Upper lobe of right lung (tissue), 1 donor: Measurements from ENCODE around the gene HTR5A. TPM values are rescaled to one million over a fixed set of nuclear protein-coding genes. Genes with fewer than 3 reads are reported as not detected.

Experiments used
- ATAC-seq: fragments of 200-7000 bp; cut with Tn5 transposase; one replicate; pipeline ENCODE4 v1.9.1; 2020; ENCODE audit warnings: mild to moderate bottlenecking, moderate library complexity
- DNase-seq: peaks from one replicate; pipeline ENCODE4 v3.0.0-alpha.2; 2020
- H3K27ac ChIP-seq: fragments of 200-600 bp; one replicate; pipeline ENCODE4 v1.8.0; 2022
- H3K27me3 ChIP-seq: fragments of 200-600 bp; one replicate; pipeline ENCODE4 v1.8.0; 2022; ENCODE audit warnings: mild to moderate bottlenecking
- H3K36me3 ChIP-seq: fragments of 200-600 bp; one replicate; pipeline ENCODE4 v1.8.0; 2022
- H3K4me1 ChIP-seq: fragments of 200-600 bp; one replicate; pipeline ENCODE4 v1.8.0; 2022
- H3K4me3 ChIP-seq: fragments of 200-600 bp; one replicate; pipeline ENCODE4 v1.8.0; 2022; ENCODE audit warnings: mild to moderate bottlenecking
- H3K9me3 ChIP-seq: fragments of 200-600 bp; one replicate; pipeline ENCODE4 v1.8.0; 2022
- CTCF ChIP-seq: fragments of 200-600 bp; IDR thresholded peaks from one replicate; pipeline ENCODE4 v1.8.0; 2022; ENCODE audit warnings: antibody characterized with exemption
- intact Hi-C: fragments of 100-400 bp; cut with DNase I; formaldehyde crosslinking; loops from one replicate; pipeline ENCODE4 v1.11.0; 2022
- total RNA-seq: library from RNA; stranded (reverse); fragmentation: NEBNext Ultra II Directional; extraction: Animal tissue kit (Norgen Biotek cat#: 25700); gene quantifications from one replicate; pipeline ENCODE4 v1.2.1, GENCODE V29; 2021
- donor health status: DM: no; HTN: yes; CAD: no; lungs with severe emphysema.

The HTR5A gene
- total RNA-seq, 1 donor from 2014 or later: not detected

GRCh38 chr7:155038335-155038734 is 31.8 kb upstream of the HTR5A start:
- intact Hi-C loops: no loop called here
- H3K27me3 ChIP-seq: no peaks in the 10 kb centered on the region
- H3K4me1 ChIP-seq: no peaks in the 10 kb centered on the region
- H3K27ac ChIP-seq: no peak overlapping the region
- no peak for DNase-seq
- no peak for TF ChIP-seq CTCF
- H3K36me3 ChIP-seq: no peaks in the 10 kb centered on the region
- H3K9me3 ChIP-seq: no peaks in the 10 kb centered on the region
- no peak overlapping the region for H3K4me3 ChIP-seq
- no peak for ATAC-seq

GRCh38 chr7:155043756-155044155 is 26.4 kb upstream of the HTR5A start:
- DNase-seq (no peak), ATAC-seq (no peak)
- H3K36me3 ChIP-seq: no peaks in the 10 kb centered on the region
- no peak overlapping the region for H3K27ac ChIP-seq
- H3K4me3 ChIP-seq: no peak overlapping the region
- intact Hi-C loops: no loop called here
- TF ChIP-seq CTCF: no peak
- no peaks in the 10 kb centered on the region for H3K4me1 ChIP-seq
- H3K9me3 ChIP-seq: no peaks in the 10 kb centered on the region
- no peaks in the 10 kb centered on the region for H3K27me3 ChIP-seq

GRCh38 chr7:155048006-155048405 is 22.1 kb upstream of the HTR5A start:
- no peak overlapping the region for H3K27ac ChIP-seq
- DNase-seq (no peak), ATAC-seq (no peak)
- intact Hi-C loops: no loop called here
- H3K4me3 ChIP-seq: no peak overlapping the region
- no peaks in the 10 kb centered on the region for H3K36me3 ChIP-seq
- H3K27me3 ChIP-seq: no peaks in the 10 kb centered on the region
- no peak for TF ChIP-seq CTCF
- H3K9me3 ChIP-seq: no peaks in the 10 kb centered on the region
- H3K4me1 ChIP-seq: no peaks in the 10 kb centered on the region

GRCh38 chr7:155051355-155051754 is 18.8 kb upstream of the HTR5A start:
- intact Hi-C loops: no loop called here
- Histone ChIP-seq H3K4me1 (no peaks in the 10 kb centered on the region), H3K4me3 (no peak overlapping the region), H3K27me3 (no peaks in the 10 kb centered on the region), H3K36me3 (no peaks in the 10 kb centered on the region), H3K27ac (no peak overlapping the region), H3K9me3 (no peaks in the 10 kb centered on the region)
- no peak for ATAC-seq
- TF ChIP-seq CTCF: no peak
- no peak for DNase-seq

- H3K27ac ChIP-seq: no peak overlapping the region
- no peak for ATAC-seq
- H3K9me3 ChIP-seq: no peaks in the 10 kb centered on the region
- intact Hi-C loops: no loop called here
- H3K27me3 ChIP-seq: no peaks in the 10 kb centered on the region
- no peak for TF ChIP-seq CTCF
- H3K36me3 ChIP-seq: no peaks in the 10 kb centered on the region
- H3K4me3 ChIP-seq: no peak overlapping the region
- H3K4me1 ChIP-seq: no peaks in the 10 kb centered on the region
- DNase-seq: no peak
These were observed 17.1 kb upstream of the HTR5A start for GRCh38 chr7:155053002-155053401.

GRCh38 chr7:155054761-155055160 is 15.4 kb upstream of the HTR5A start:
- no peak for ATAC-seq
- intact Hi-C loops: no loop called here
- no peaks in the 10 kb centered on the region for H3K4me1 ChIP-seq
- no peaks in the 10 kb centered on the region for H3K9me3 ChIP-seq
- H3K27me3 ChIP-seq: no peaks in the 10 kb centered on the region
- H3K27ac ChIP-seq: no peak overlapping the region
- TF ChIP-seq CTCF: no peak
- no peak for DNase-seq
- no peak overlapping the region for H3K4me3 ChIP-seq
- H3K36me3 ChIP-seq: no peaks in the 10 kb centered on the region
